ENCODE data around the gene NPTX2.

GRCh38 chr7:98630770-98631169 lies 13.7 kb downstream of the NPTX2 start:
- TF ChIP-seq CTCF (IDR thresholded peaks at IDR 0.05; ENCODE audit: low read length), result no peak
- no peak for TF ChIP-seq EZH2 (optimal IDR thresholded peaks at IDR 0.05; ENCODE audit: low read depth, low read length)
